HL-60 (cell line): ENCODE measurements around the gene FZD2.

ENCODE experiments used
- CTCF ChIP-seq: IDR thresholded peaks from one replicate; pipeline ENCODE4 v1.5.1; 2011; ENCODE audit warnings: low read length, control low read depth, inconsistent platforms; ENCODE audit not compliant: insufficient read depth
- POLR2AphosphoS5 ChIP-seq: IDR thresholded peaks from 2 replicates; pipeline ENCODE4 v1.6.1; 2012; ENCODE audit warnings: low read depth
- SPI1 ChIP-seq: IDR thresholded peaks from 2 replicates; pipeline ENCODE4 v1.6.1; 2012; ENCODE audit warnings: low read depth, mild to moderate bottlenecking, borderline replicate concordance

- TF ChIP-seq CTCF: no peak
- TF ChIP-seq POLR2AphosphoS5: no peak
- TF ChIP-seq SPI1: no peak
These were observed 28.0 kb downstream of the FZD2 start for GRCh38 chr17:44585315-44585714.
